GM12878 (cell line): ENCODE data around the gene KCNA1.

Experiments
- BHLHE40 ChIP-seq, 2 experiments: fragments of 450-650 bp in 1 of 2; IDR thresholded peaks; 2 replicates each; pipeline ENCODE4 v1.6.1; 2011 to 2017; ENCODE audit warnings: low read depth in 2 of 2, borderline replicate concordance in 1 of 2, improper control_type of control experiment in 1 of 2, low read length in 1 of 2, mild to moderate bottlenecking in 1 of 2
- CEBPB ChIP-seq, 2 experiments: fragments of 150-350 bp in 1 of 2; IDR thresholded peaks; 2 replicates each; pipeline ENCODE4 v1.6.1; 2012 to 2014; ENCODE audit warnings: low read depth in 2 of 2, low read length in 2 of 2, borderline replicate concordance in 1 of 2, inconsistent platforms in 1 of 2
- EED ChIP-seq: sonication (generic); IDR thresholded peaks from 2 replicates; pipeline ENCODE4 v1.6.1; 2016; ENCODE audit warnings: antibody characterized with exemption, low read depth
- MXI1 ChIP-seq: fragments of 150-350 bp; IDR thresholded peaks from 2 replicates; pipeline ENCODE4 v1.6.1; 2011; ENCODE audit warnings: low read depth, mild to moderate bottlenecking, inconsistent platforms, low read length, improper control_type of control experiment
- NFYB ChIP-seq: IDR thresholded peaks from 2 replicates; pipeline ENCODE4 v1.6.1; 2011; ENCODE audit warnings: low read depth, mild to moderate bottlenecking, low read length, improper control_type of control experiment, moderate library complexity; ENCODE audit not compliant: insufficient read depth
- SMC3 ChIP-seq: IDR thresholded peaks from 2 replicates; pipeline ENCODE4 v1.6.1; 2011; ENCODE audit warnings: low read length, improper control_type of control experiment, borderline replicate concordance
- SUZ12 ChIP-seq: fragments of 200-600 bp; sonication (generic); IDR thresholded peaks from one replicate; pipeline ENCODE4 v1.6.1; 2018; ENCODE audit warnings: antibody characterized with exemption, mild to moderate bottlenecking; ENCODE audit not compliant: unreplicated experiment
- TF ChIP-seq, protein P1 (sequence below), 3 experiments: IDR thresholded peaks in 2 of 3; conservative IDR thresholded peaks in 1 of 3; 2 replicates each; pipeline ENCODE4 v1.5.1; 2011; ENCODE audit warnings: low read depth in 3 of 3, low read length in 3 of 3, mild to moderate bottlenecking in 3 of 3, control low read depth in 2 of 3, moderate library complexity in 2 of 3, inconsistent platforms in 1 of 3, mixed read lengths in 1 of 3; ENCODE audit not compliant: control insufficient read depth in 2 of 3, insufficient read depth in 1 of 3; ENCODE audit errors: extremely low read depth in 1 of 3
- TF ChIP-seq, protein P2 (sequence below): fragments of 450-650 bp; formaldehyde crosslinking; IDR thresholded peaks from 2 replicates; pipeline ENCODE4 v1.4.0; 2022; ENCODE audit warnings: mild to moderate bottlenecking, moderate library complexity

GRCh38 chr12:4900327-4900726, 9.4 kb upstream of the KCNA1 start:
- TF ChIP-seq CEBPB (IDR thresholded peaks at IDR 0.05; ENCODE audit: borderline replicate concordance in 1 of 2, low read depth in 2 of 2, low read length in 2 of 2) (no peak), BHLHE40 (IDR thresholded peaks at IDR 0.05; ENCODE audit: borderline replicate concordance in 1 of 2, low read depth in 2 of 2, low read length in 1 of 2) (no peak), EED (no peak), NFYB (no peak), MXI1 (no peak), SMC3 (no peak), SUZ12 (no peak)
- TF ChIP-seq, protein P1, sequence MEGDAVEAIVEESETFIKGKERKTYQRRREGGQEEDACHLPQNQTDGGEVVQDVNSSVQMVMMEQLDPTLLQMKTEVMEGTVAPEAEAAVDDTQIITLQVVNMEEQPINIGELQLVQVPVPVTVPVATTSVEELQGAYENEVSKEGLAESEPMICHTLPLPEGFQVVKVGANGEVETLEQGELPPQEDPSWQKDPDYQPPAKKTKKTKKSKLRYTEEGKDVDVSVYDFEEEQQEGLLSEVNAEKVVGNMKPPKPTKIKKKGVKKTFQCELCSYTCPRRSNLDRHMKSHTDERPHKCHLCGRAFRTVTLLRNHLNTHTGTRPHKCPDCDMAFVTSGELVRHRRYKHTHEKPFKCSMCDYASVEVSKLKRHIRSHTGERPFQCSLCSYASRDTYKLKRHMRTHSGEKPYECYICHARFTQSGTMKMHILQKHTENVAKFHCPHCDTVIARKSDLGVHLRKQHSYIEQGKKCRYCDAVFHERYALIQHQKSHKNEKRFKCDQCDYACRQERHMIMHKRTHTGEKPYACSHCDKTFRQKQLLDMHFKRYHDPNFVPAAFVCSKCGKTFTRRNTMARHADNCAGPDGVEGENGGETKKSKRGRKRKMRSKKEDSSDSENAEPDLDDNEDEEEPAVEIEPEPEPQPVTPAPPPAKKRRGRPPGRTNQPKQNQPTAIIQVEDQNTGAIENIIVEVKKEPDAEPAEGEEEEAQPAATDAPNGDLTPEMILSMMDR (IDR thresholded peaks at IDR 0.05 in 2 of 3, conservative IDR thresholded peaks at IDR 0.05 in 1 of 3; ENCODE audit: control insufficient read depth in 2 of 3, extremely low read depth in 1 of 3, insufficient read depth in 1 of 3, low read depth in 3 of 3, low read length in 3 of 3), result no peak
- TF ChIP-seq, protein P2, sequence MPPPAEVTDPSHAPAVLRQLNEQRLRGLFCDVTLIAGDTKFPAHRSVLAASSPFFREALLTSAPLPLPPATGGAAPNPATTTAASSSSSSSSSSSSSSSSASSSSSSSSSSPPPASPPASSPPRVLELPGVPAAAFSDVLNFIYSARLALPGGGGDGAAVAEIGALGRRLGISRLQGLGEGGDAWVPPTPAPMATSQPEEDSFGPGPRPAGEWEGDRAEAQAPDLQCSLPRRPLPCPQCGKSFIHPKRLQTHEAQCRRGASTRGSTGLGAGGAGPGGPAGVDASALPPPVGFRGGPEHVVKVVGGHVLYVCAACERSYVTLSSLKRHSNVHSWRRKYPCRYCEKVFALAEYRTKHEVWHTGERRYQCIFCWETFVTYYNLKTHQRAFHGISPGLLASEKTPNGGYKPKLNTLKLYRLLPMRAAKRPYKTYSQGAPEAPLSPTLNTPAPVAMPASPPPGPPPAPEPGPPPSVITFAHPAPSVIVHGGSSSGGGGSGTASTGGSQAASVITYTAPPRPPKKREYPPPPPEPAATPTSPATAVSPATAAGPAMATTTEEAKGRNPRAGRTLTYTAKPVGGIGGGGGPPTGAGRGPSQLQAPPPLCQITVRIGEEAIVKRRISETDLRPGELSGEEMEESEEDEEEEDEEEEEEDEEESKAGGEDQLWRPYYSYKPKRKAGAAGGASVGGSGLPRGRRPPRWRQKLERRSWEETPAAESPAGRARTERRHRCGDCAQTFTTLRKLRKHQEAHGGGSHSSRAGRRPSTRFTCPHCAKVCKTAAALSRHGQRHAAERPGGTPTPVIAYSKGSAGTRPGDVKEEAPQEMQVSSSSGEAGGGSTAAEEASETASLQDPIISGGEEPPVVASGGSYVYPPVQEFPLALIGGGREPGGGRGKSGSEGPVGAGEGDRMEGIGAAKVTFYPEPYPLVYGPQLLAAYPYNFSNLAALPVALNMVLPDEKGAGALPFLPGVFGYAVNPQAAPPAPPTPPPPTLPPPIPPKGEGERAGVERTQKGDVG (CRISPR knock-in tag), result no peak
